Activated T-cell treated with anti-CD3 and anti-CD28 coated beads, Interleukin-2, amount 50 U/mL, for 24 hours (primary cell): Measurements from ENCODE around the gene MIF.
"Not testable (repeated sequence)": the region's sequence is repeated elsewhere in the genome, so short reads cannot be mapped to it uniquely, and the experiment has no call there.

Experiments used
- DNase-seq: peaks from one replicate; pipeline ENCODE4 v3.0.0-alpha.2; 2020
- H3K27ac Mint-ChIP-seq: 2 replicates; pipeline ENCODE4 v1.8.0; 2020; ENCODE audit warnings: mild to moderate bottlenecking, mixed read lengths
- H3K27me3 Mint-ChIP-seq: 2 replicates; pipeline ENCODE4 v1.8.0; 2020; ENCODE audit warnings: mixed read lengths
- H3K36me3 Mint-ChIP-seq: 2 replicates; pipeline ENCODE4 v1.8.0; 2020; ENCODE audit warnings: low read depth, mixed read lengths
- H3K4me1 Mint-ChIP-seq: 2 replicates; pipeline ENCODE4 v1.8.0; 2020; ENCODE audit warnings: low read depth, mixed read lengths
- H3K4me3 Mint-ChIP-seq: 2 replicates; pipeline ENCODE4 v1.8.0; 2020; ENCODE audit warnings: mild to moderate bottlenecking, moderate library complexity, mixed read lengths
- H3K9me3 Mint-ChIP-seq: 2 replicates; pipeline ENCODE4 v1.8.0; 2020; ENCODE audit warnings: mixed read lengths

MIF gene

DNA sequence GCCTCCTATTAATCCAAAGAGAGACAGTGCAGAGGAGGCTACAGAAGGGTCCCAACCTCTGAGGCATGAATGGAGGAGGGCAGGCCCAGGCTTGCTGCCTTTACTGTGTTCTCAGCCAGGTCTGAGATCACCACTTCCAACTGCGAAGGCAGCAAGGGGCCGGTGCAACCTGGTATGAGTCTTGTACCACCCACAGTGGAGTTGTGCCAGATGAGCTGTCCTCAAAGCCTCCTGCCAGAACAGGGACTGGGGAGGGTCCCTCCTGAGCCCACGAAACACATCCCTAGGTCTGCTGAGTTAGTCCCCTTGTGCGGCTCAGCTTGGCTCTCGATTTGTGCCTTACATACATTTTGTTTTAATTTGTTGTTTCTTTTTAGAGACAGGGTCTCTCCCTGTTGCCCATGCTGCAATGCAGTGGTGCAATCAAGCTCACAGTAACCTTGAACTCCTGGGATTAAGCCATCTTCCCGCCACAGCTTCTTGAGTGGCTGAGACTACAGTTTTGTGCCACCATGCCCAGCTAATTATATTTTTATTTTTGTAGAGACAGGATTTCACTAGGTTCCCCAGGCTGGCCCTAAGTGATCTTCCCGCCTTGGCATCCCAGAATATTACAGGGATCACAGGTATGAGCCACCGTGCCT, 9.3 kb downstream of the MIF start:
- H3K4me3 Mint-ChIP-seq, result no peak overlapping the region
- DNase-seq, result no peak
- no peaks in the 10 kb centered on the region for H3K9me3 Mint-ChIP-seq
- no peaks in the 10 kb centered on the region for H3K4me1 Mint-ChIP-seq
- no peaks in the 10 kb centered on the region for H3K27me3 Mint-ChIP-seq
- H3K27ac Mint-ChIP-seq, result no peak overlapping the region
- H3K36me3 Mint-ChIP-seq, result peaks cover 20% of the 10 kb centered on the region

DNA sequence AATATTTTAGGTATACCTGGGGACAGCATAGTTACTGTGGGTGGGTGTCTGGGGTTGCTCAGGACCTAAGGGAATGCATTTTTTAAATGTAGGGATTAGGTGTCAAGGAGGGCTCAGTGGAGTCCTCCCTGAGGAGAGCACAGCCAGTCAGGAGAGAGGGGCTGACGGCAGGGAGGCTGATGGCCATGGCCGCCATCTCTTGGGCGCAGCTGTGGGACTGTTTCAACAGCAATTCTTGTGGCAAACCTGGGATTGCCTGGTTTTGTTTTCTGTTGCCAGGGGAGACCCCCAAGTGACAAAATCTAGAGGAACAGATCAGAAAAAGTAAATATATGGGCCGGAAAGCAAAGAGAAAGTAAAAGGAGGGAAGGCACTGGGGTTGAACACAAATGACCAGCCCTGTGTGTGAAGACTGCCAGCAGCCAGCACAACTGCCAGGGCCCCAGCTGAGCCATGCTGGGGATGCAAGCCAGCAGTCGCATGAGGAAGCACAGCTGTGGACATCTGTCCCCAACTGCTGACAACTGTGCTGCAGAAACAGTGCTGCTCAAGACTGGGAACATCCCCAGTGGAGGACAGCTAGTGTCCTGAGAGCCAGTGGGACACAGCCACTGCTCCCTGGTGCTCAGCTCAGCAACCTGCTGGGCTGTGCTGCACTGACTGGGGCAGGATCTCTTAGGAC, 10.5 kb downstream of the MIF start:
- Mint-ChIP-seq H3K4me3 (no peak overlapping the region), H3K4me1 (no peaks in the 10 kb centered on the region), H3K27me3 (no peaks in the 10 kb centered on the region), H3K36me3 (peaks cover 8% of the 10 kb centered on the region), H3K27ac (no peak overlapping the region), H3K9me3 (no peaks in the 10 kb centered on the region)
- no peak for DNase-seq

DNA sequence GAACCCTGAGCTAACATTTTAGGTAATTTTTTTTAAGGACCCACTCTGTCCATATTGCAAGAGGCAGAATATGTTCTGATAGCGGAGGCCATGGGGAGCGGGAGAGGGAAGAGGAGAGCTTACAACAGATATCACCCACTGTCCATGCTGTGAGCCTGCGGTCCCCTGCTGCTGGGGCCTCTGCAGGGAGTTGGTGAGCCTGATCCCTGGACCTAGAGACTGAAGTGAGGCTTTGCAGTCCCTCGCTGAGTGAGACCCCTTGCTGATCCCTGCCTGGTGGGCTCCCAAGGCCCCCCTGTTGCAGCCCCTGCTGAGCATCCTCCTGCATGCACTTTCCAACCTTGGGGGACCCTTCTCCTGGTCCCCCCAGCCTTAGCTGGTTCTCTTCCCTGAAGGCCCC, 12.5 kb downstream of the MIF start:
- Mint-ChIP-seq H3K27me3 (no peaks in the 10 kb centered on the region), H3K9me3 (no peaks in the 10 kb centered on the region), H3K4me3 (no peak overlapping the region), H3K27ac (no peak overlapping the region), H3K4me1 (no peaks in the 10 kb centered on the region), H3K36me3 (peaks cover 8% of the 10 kb centered on the region)
- no peak for DNase-seq

DNA sequence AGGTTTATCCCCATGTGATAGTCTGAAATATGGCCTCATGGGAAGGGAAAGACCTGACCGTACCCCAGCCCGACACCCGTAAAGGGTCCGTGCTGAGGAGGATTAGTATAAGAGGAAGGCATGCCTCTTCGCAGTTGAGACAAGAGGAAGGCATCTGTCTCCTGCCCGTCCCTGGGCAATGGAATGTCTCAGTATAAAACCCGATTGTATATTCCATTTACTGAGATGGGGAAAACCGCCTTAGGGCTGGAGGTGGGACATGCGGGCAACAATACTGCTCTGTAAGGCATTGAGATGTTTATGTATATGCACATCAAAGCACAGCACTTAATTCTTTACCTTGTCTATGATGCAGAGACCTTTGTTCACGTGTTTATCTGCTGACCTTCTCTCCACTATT, 13.2 kb downstream of the MIF start:
- not testable (repeated sequence) for H3K9me3 Mint-ChIP-seq, H3K4me1 Mint-ChIP-seq, H3K27ac Mint-ChIP-seq, DNase-seq, H3K27me3 Mint-ChIP-seq, H3K4me3 Mint-ChIP-seq
- peaks cover 16% of the 10 kb centered on the region for H3K36me3 Mint-ChIP-seq

DNA sequence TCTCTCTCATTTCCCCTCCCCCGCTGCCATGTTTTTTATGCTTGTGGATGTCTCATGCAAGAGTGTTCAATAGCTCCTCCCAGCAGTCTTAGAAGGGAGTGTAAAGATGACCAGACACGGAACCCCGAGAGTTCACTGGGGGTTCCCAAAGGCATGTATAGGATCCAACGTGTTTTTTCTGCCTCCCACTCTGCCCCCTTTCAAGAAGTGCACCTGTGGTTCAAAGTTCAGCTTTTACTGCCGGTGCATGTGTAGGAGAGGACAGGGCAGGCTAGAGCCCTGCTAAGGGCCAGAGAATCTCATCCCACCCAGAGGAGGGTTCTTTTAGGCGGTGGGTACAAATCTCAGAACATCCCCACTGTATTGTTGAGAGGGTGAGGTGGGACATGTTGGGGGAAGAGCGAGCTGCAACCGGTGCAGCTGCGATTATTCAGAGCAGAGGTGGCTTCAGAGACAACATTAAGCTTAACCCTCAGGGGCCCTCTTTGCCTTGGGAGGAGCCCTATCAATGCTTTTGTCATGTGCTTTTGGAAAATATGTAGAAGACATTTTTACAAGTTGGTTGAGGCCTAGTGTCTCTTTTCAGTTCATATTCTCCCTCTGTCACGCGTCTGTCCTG, 14.5 kb downstream of the MIF start:
- Mint-ChIP-seq H3K27ac (no peak overlapping the region), H3K36me3 (peaks cover 19% of the 10 kb centered on the region), H3K4me1 (peaks cover 15% of the 10 kb centered on the region), H3K4me3 (no peak overlapping the region), H3K27me3 (no peaks in the 10 kb centered on the region), H3K9me3 (no peaks in the 10 kb centered on the region)
- peak; percentile 9 for DNase-seq

DNA sequence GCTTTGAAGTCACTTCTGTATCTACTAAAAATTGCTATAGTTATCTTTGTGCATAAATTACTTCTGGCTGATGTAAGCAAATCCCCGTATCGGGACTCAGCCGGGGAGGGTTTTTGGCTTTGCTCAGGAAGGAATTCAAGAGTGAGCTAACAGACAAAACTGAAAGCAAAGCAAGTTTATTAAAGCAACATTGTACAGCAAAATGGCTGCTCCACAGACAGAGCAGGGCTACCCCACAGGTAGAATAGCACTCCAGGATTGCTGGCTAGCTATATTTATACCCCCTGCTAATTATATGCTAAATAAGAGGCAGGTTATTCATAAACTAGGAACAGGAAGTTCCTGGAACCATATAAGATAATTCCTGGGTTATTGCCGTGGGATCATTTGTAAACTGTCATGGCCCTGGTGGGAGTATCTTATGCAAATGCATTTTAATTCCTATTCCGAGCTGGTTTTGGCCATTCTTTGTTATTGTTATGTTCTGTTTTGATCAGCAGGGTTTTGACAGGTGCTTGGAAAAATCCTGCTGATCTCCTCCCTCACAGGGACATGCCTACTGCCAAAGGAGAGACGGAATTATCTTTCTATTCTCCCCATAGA, 15.2 kb downstream of the MIF start:
- Mint-ChIP-seq H3K36me3 (peaks cover 17% of the 10 kb centered on the region), H3K4me3 (no peak overlapping the region), H3K27ac (no peak overlapping the region), H3K27me3 (no peaks in the 10 kb centered on the region), H3K9me3 (no peaks in the 10 kb centered on the region), H3K4me1 (peaks cover 20% of the 10 kb centered on the region)
- no peak for DNase-seq

DNA sequence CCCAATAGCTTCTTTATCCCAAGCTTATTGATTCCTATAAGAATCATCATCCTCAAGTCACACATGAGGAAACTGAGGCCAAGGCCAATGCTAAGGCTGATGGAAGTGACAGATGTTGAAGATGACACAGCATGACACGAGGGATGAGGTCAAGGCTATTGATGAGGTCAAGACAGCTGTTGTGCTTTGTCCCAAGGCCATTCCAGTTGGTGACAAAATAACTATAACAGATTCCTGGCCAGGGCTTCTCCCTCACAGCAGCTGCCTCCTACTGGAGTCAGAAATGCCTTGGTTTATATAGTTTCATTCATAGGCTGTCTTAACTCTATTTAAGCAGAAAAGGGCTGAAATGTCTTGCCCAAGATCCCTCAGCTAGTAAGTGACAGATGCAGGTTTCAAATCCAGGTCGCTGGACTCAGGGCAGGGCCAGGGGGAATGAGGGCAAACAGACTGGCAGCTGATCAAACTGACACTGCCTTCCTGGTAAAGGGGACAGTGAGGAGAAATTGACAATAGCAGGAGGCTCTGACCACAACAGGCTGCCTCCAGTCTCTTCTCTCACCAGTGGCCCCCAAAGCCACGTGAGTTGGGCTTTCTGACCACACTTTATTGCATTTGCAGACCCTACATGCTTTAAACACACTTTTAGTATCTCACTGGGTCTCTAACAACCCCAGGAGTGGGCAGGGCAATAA, 16.5 kb downstream of the MIF start:
- peaks cover 32% of the 10 kb centered on the region for H3K4me1 Mint-ChIP-seq
- no peaks in the 10 kb centered on the region for H3K9me3 Mint-ChIP-seq
- DNase-seq, result no peak
- H3K27me3 Mint-ChIP-seq, result no peaks in the 10 kb centered on the region
- H3K4me3 Mint-ChIP-seq, result no peak overlapping the region
- no peak overlapping the region for H3K27ac Mint-ChIP-seq
- peaks cover 27% of the 10 kb centered on the region for H3K36me3 Mint-ChIP-seq

DNA sequence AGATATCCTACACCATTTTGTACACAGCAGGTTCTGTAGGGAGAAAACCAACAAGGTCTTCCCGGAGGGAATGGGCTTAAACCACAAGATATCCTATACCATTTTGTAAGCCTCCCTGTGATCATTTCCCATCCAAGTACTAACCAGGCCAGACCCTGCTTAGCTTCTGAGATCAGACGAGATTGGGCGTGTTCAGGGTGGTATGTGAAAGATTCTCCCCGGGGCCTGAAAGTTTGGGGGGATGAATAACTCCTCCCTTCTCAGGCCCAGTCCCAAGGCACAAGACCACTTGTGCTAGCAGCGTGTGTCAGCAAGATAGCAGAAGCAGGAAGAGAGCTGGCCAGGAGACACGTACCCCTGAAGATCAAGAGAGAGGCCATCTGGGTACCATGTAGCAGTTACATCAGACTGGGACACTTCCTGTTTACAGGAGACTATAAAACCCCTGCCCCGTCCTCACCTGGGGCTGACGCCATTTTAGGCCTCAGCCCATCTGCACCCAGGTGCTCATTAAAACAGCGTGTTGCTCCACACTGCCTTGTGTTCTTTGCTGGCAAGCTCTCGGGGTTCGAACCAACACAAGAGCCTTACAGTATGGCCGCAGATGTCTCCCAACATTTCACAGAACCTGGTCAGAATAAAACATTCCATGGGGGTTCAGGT, 17.3 kb downstream of the MIF start:
- H3K4me1 Mint-ChIP-seq, result peaks cover 35% of the 10 kb centered on the region
- no peak overlapping the region for H3K27ac Mint-ChIP-seq
- H3K36me3 Mint-ChIP-seq, result peaks cover 27% of the 10 kb centered on the region
- DNase-seq, result no peak
- H3K27me3 Mint-ChIP-seq, result no peaks in the 10 kb centered on the region
- H3K4me3 Mint-ChIP-seq, result no peak overlapping the region
- H3K9me3 Mint-ChIP-seq, result no peaks in the 10 kb centered on the region

DNA sequence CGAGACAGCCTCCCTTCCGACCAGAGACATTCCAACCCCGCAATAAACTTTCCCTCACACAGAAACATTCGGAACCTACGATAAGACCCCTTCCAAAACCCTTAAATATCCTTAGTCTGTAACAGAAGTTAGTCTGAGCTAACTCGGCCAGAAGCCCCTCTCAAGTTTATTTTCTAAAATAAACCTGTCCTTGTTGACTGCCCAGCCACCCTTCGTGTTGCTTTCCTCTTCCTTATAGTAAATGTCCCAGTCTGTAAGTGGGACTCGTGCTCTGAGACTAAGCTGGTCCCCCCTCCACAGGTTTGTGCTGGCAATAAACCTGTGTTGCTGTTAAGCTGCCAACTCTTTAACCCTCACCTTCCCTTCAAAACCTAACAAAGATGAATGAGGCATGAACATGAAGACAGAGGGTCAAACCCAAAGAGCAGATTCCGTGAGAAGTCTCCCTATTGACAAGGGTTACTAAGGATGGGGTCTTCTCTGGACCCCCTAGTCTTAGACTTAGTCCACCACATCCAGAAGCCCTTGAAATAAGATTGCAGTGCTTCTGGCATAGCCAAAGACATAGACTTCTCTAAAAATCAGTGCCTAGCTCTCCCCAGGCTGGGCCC, 18.2 kb downstream of the MIF start:
- no peaks in the 10 kb centered on the region for H3K9me3 Mint-ChIP-seq
- H3K4me1 Mint-ChIP-seq, result peaks cover 35% of the 10 kb centered on the region
- peaks cover 32% of the 10 kb centered on the region for H3K36me3 Mint-ChIP-seq
- H3K27me3 Mint-ChIP-seq, result no peaks in the 10 kb centered on the region
- DNase-seq, result no peak
- peak overlapping the region; percentile 75 for H3K27ac Mint-ChIP-seq
- no peak overlapping the region for H3K4me3 Mint-ChIP-seq

DNA sequence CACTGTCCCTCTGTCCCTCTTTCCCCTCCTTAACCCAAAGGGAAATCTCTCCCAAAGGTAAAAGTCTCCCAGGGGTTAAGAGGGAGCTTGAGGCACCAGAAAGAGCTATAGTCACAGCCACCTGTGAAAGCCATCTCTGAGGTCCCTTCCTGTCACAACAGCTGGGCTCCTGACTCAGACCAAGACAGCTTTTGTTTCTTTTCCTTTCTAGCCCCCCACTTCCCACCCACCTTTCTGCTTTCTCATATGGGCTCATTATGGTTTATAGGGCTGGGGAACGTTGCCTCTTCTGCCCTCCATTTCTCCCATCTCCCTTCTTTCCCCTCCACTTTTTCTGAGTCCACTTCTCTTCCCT, 19.1 kb downstream of the MIF start:
- no peaks in the 10 kb centered on the region for H3K9me3 Mint-ChIP-seq
- H3K4me3 Mint-ChIP-seq, result peak overlapping the region; percentile 94
- DNase-seq, result peak; percentile 42
- peaks cover 39% of the 10 kb centered on the region for H3K36me3 Mint-ChIP-seq
- H3K27me3 Mint-ChIP-seq, result no peaks in the 10 kb centered on the region
- peaks cover 35% of the 10 kb centered on the region for H3K4me1 Mint-ChIP-seq
- peak overlapping the region; percentile 99 for H3K27ac Mint-ChIP-seq

DNA sequence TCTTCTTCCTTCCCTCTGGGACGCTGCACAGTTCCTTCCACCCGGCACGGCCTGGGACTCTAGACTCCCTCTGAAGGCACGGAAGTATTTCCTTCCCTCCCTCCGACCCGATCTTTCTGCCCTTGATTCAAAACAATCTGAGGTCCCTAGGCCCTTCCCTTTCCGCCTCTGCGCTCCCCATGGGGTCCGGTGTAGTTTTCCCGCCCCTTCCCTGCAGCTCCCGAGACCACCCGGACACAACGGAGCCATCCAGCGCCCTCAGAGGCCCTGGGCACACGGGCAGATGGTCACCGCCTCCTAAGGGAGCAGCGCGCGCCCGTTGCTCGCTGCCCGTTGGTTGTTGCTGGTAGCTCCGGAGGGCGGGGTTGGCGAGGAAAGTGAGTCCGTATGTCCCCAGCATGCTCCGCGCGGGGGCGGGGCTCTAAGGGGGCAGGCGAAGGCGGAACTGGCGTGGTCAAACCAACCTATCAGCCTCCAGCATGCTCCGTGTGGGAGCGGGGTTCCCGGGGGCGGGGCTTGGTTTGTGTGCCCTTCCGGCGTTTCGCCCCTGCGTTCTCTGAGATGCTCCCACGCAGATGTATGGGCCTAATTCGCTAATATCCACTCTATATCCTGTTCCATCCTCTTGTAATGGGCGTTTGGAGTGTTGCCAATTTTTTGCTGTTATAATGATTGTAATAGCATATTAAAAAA, 19.6 kb downstream of the MIF start:
- peak; percentile 99 for DNase-seq
- no peaks in the 10 kb centered on the region for H3K27me3 Mint-ChIP-seq
- H3K27ac Mint-ChIP-seq, result peak overlapping the region; percentile 99
- no peaks in the 10 kb centered on the region for H3K9me3 Mint-ChIP-seq
- peaks cover 44% of the 10 kb centered on the region for H3K36me3 Mint-ChIP-seq
- H3K4me1 Mint-ChIP-seq, result peaks cover 35% of the 10 kb centered on the region
- H3K4me3 Mint-ChIP-seq, result peak overlapping the region; percentile 94

DNA sequence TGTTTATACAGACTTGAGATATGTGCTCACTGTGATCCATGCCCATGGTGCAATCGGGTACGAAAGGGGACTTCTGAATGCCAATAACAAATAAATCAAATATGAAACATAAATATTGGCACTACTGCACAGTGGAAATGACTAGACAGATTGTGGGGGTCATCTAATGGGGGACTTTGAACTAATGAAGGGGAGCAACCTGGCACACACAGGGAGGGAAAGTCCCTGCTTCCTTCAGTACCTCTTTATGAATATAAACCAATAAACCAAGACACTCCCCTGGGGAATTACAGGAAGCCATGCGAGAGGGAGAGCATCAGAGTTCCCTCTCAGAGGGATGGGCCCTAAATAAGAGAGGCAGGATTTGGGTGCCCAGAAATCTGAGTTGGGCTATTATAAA, 21.1 kb downstream of the MIF start:
- Mint-ChIP-seq H3K27me3 (no peaks in the 10 kb centered on the region), H3K9me3 (no peaks in the 10 kb centered on the region), H3K36me3 (peaks cover 51% of the 10 kb centered on the region), H3K4me3 (no peak overlapping the region), H3K4me1 (peaks cover 35% of the 10 kb centered on the region), H3K27ac (peak overlapping the region; percentile 18)
- DNase-seq, result no peak

DNA sequence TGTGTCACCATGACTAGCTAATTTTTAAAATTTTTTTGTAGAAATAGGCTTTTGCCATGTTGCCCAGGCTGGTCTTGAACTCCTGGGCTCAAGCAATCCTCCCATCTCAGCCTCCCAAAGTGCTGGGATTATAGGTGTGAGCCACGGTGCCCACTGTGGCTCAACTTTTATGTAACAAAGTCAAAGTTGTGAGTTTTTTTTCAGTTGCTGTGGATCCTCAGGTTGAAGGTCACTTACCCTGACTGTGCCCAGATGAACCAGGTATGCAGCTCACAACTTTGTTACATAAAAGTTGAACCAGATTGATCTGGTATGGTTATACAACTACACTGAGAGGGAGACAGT, 26.1 kb downstream of the MIF start:
- Mint-ChIP-seq H3K4me1 (peaks cover 13% of the 10 kb centered on the region), H3K36me3 (peaks cover 74% of the 10 kb centered on the region), H3K27ac (peak overlapping the region; percentile 65)
- H3K9me3 Mint-ChIP-seq, DNase-seq, H3K27me3 Mint-ChIP-seq, H3K4me3 Mint-ChIP-seq: not testable (repeated sequence)
